ENCODE data around the gene COX19. TPM values are rescaled to one million over a fixed set of nuclear protein-coding genes. Genes with fewer than 3 reads are reported as not detected.

COX19 gene
- total and polyA plus RNA-seq, 2 donors (not counting 3 experiments of a cell fraction or from before 2014, with no cell fraction given): 6.8 to 10.6 TPM

- Histone ChIP-seq H4K20me1 (replicated peaks; ENCODE audit: control insufficient read depth, extremely low read depth, insufficient read depth, low read length) (no peaks in the 10 kb centered on the region), H3K4me3 (replicated peaks in 1 of 3; ENCODE audit: insufficient read depth in 1 of 3, low read depth in 1 of 3, low read length in 3 of 3) (no peak overlapping the region), H3K9me3 (replicated peaks; ENCODE audit: control insufficient read depth, insufficient read depth, low read length) (no peaks in the 10 kb centered on the region), H3K36me3 (ENCODE audit: control insufficient read depth in 2 of 2, extremely low read depth in 1 of 2, insufficient read depth in 2 of 2, low read length in 2 of 2) (no peaks in the 10 kb centered on the region), H3K4me2 (ENCODE audit: insufficient read depth, low read length) (no peak overlapping the region), H3K27me3 (ENCODE audit: control insufficient read depth in 2 of 2, insufficient read depth in 2 of 2, low read length in 2 of 2) (peaks cover 0 to 13% of the 10 kb centered on the region in 2 experiments), H2AFZ (ENCODE audit: low read depth, low read length) (no peak overlapping the region), H3K79me2 (ENCODE audit: control insufficient read depth, insufficient read depth, low read length) (no peaks in the 10 kb centered on the region), H3K9me1 (replicated peaks; ENCODE audit: control insufficient read depth, extremely low read depth, insufficient read depth, low read length) (no peaks in the 10 kb centered on the region), H3K27ac (ENCODE audit: insufficient read depth, low read depth, low read length) (no peak overlapping the region), H3K4me1 (ENCODE audit: control insufficient read depth, extremely low read depth, insufficient read depth, low read length) (no peaks in the 10 kb centered on the region), H3K9ac (replicated peaks; ENCODE audit: extremely low read depth, insufficient read depth, low read length) (no peak overlapping the region)
- ChIA-PET CTCF (no interaction called here), POLR2A (no interaction called here)
- TF ChIP-seq MYC (IDR thresholded peaks at IDR 0.05; ENCODE audit: low read depth, low read length) (no peak), EZH2 (IDR thresholded peaks at IDR 0.05; ENCODE audit: borderline replicate concordance, low read depth, low read length, severe bottlenecking) (no peak), POLR2A (IDR thresholded peaks at IDR 0.05; ENCODE audit: low read depth, low read length) (no peak), POLR2AphosphoS5 (IDR thresholded peaks at IDR 0.05; ENCODE audit: insufficient read depth, low read depth, low read length) (no peak), CTCF (IDR thresholded peaks at IDR 0.05; ENCODE audit: extremely low read depth in 1 of 2, insufficient read depth in 1 of 2, low read depth in 1 of 2, low read length in 2 of 2) (no peak)
- FAIRE-seq (no peak), DNase-seq (ENCODE audit: low read depth, low spot score) (no peak)
- intact Hi-C loops (cut with micrococcal nuclease): no loop called here
- no TSS peak for BruUV-seq (replicated peaks)
- dilution Hi-C loops (cut with MboI; ENCODE audit: extremely low pct_ligation_motif_present, low sequenced_read_pairs): no loop called here
Observed at GRCh38 chr7:937856-938484, 37.4 kb downstream of the COX19 start.
